Stomach (tissue), 9 donors: Measurements from ENCODE around the gene FRMD4B. TPM values are rescaled to one million over a fixed set of nuclear protein-coding genes. Genes with fewer than 3 reads are reported as not detected.

ENCODE experiments used
- DNase-seq, 2 donors: peaks; one replicate each; pipeline versions ENCODE4 v3.0.0 to v3.0.0-alpha.2; 2013 to 2019
- H3K27ac ChIP-seq, 5 donors: fragments of 200-600 bp in 4 of 5; sonication (generic) in 4 of 5; one replicate each; pipeline ENCODE4 v1.5.1; 2013 to 2019; ENCODE audit warnings: mild to moderate bottlenecking in 1 of 5, moderate library complexity in 1 of 5
- H3K27me3 ChIP-seq, 3 donors: fragments of 200-600 bp; sonication (generic); one replicate each; pipeline ENCODE4 v1.5.1; 2017 to 2019; ENCODE audit warnings: mixed run types in 1 of 3
- H3K36me3 ChIP-seq, 4 donors: fragments of 200-600 bp; sonication (generic); 1 replicate in 3 of 4; 2 replicates in 1 of 4; pipeline ENCODE4 v1.5.1; 2016 to 2019
- H3K4me1 ChIP-seq, 4 donors: fragments of 200-600 bp; sonication (generic); one replicate each; pipeline ENCODE4 v1.5.1; 2016 to 2019
- H3K4me3 ChIP-seq, 4 donors: fragments of 200-600 bp; sonication (generic) in 3 of 4; one replicate each; pipeline ENCODE4 v1.5.1; 2016 to 2019; ENCODE audit warnings: mild to moderate bottlenecking in 1 of 4
- H3K9me3 ChIP-seq, 4 donors: fragments of 200-600 bp; sonication (generic); one replicate each; pipeline ENCODE4 v1.5.1; 2016 to 2019
- CTCF ChIP-seq, 7 experiments: fragments of 450-650 bp in 4 of 7; fragments of 200-600 bp in 3 of 7; sonication (generic) in 3 of 7; IDR thresholded peaks; one replicate each; pipeline ENCODE4 v1.5.1; 2016 to 2019; ENCODE audit warnings: antibody characterized with exemption in 7 of 7, control low read depth in 2 of 7, mild to moderate bottlenecking in 1 of 7
- EP300 ChIP-seq: sonication (generic); formaldehyde crosslinking; IDR thresholded peaks from one replicate; pipeline ENCODE4 v1.6.1; 2017; ENCODE audit warnings: antibody characterized with exemption
- POLR2A ChIP-seq, 4 donors: fragments of 450-650 bp; IDR thresholded peaks; one replicate each; pipeline ENCODE4 v1.6.1; 2016; ENCODE audit warnings: antibody characterized with exemption in 4 of 4, control low read depth in 2 of 4, mild to moderate bottlenecking in 1 of 4, moderate library complexity in 1 of 4
- POLR2AphosphoS5 ChIP-seq, 3 donors: sonication (generic); formaldehyde crosslinking; IDR thresholded peaks; one replicate each; pipeline ENCODE4 v1.6.1; 2016; ENCODE audit warnings: antibody characterized with exemption in 3 of 3
- WGBS, 5 donors: extraction: QIAGEN DNeasy Blood & Tissue Kit in 3 of 5; methylation state at CpG; one replicate each; pipeline versions ENCODE4 v1.1.5 to v1.1.7; 2013 to 2018; 5-methylcytosine and 5-hydroxymethylcytosine counted together
- intact Hi-C: fragments of 100-400 bp; cut with DNase I; formaldehyde crosslinking; loops from one replicate; pipeline ENCODE4 v1.15.1; 2023; ENCODE audit warnings: low total_unique reads
- polyA plus RNA-seq, 3 donors: library from polyadenylated mRNA; stranded (reverse); fragments of 200-250 nt; gene quantifications; one replicate each; pipeline ENCODE4 v1.2.3, GENCODE V29; 2013
- total RNA-seq, 5 donors: library from RNA; depleted of rRNA; stranded (reverse); fragments of >200 nt; gene quantifications; one replicate each; pipeline versions ENCODE4 v1.1.0 to v1.2.3, GENCODE V29; 2014 to 2016
- donor health status: healthy with polysubstance abuse.
- donor health status: Bipolar disorder and iron deficiency.
- donor health status: healthy.

FRMD4B gene
- total and polyA plus RNA-seq, 8 donors, result 5.2 to 35.6 (median 21.0) TPM

DNA sequence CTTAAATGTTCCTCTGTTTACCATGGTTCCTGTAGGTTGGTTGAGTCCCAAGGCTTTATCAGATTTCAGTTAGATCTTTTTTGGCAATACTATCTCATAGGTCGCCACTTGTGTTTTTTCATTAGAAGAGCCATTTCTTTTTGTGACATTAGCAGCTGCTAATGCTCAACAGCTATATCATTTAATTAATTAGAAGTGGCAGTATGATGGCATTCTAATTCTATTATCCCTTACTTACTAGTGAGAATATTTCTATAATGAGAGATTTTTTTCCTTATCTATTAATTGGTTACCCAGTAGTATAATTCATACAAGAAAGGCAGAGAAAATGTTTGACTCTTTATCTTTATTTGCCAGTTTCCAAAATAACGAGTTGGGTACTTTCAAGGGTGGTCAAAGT, 25.2 kb downstream of the FRMD4B start:
- Histone ChIP-seq H3K27me3 (peaks cover 0 to 4% (median 0%) of the 10 kb centered on the region in 3 donors), H3K36me3 (no peaks in the 10 kb centered on the region), H3K9me3 (peaks cover 0 to 8% (median 3%) of the 10 kb centered on the region in 4 donors), H3K27ac (no peak overlapping the region), H3K4me1 (peaks cover 0 to 10% (median 0%) of the 10 kb centered on the region in 4 donors), H3K4me3 (no peak overlapping the region)
- TF ChIP-seq CTCF (IDR thresholded peaks at IDR 0.05), result no peak
- TF ChIP-seq EP300, result no peak
- TF ChIP-seq POLR2AphosphoS5 (IDR thresholded peaks at IDR 0.05), result no peak
- no peak for TF ChIP-seq POLR2A (IDR thresholded peaks at IDR 0.05)
- WGBS, 5 donors, result 33 to 65% (median 51%) methylated on average over 2 of the region's 2 CpGs
- no peak for DNase-seq
- intact Hi-C loops, result no loop called here

- no peak overlapping the region for H3K27ac ChIP-seq
- peaks cover 0 to 8% (median 3%) of the 10 kb centered on the region in 4 donors for H3K9me3 ChIP-seq
- H3K4me1 ChIP-seq, result peaks cover 0 to 10% (median 0%) of the 10 kb centered on the region in 4 donors
- TF ChIP-seq POLR2A (IDR thresholded peaks at IDR 0.05) (no peak), POLR2AphosphoS5 (IDR thresholded peaks at IDR 0.05) (no peak), CTCF (IDR thresholded peaks at IDR 0.05) (no peak), EP300 (no peak)
- intact Hi-C loops, result no loop called here
- no peak for DNase-seq
- H3K4me3 ChIP-seq, result no peak overlapping the region
- H3K27me3 ChIP-seq, result peaks cover 0 to 4% (median 0%) of the 10 kb centered on the region in 3 donors
- no peaks in the 10 kb centered on the region for H3K36me3 ChIP-seq
Measured at GRCh38 chr3:69359916-69360315, 26.0 kb downstream of the FRMD4B start.

- H3K27me3 ChIP-seq, result peaks cover 0 to 4% (median 0%) of the 10 kb centered on the region in 3 donors
- H3K36me3 ChIP-seq, result no peaks in the 10 kb centered on the region
- WGBS, 5 donors, result 73 to 90% (median 82%) methylated on average over 6 of the region's 6 CpGs
- H3K9me3 ChIP-seq, result peaks cover 0 to 8% (median 3%) of the 10 kb centered on the region in 4 donors
- peaks cover 0 to 10% (median 0%) of the 10 kb centered on the region in 4 donors for H3K4me1 ChIP-seq
- intact Hi-C loops, result no loop called here
- no peak overlapping the region for H3K4me3 ChIP-seq
- DNase-seq, result no peak
- TF ChIP-seq EP300, result no peak
- TF ChIP-seq POLR2AphosphoS5 (IDR thresholded peaks at IDR 0.05), result no peak
- TF ChIP-seq CTCF (IDR thresholded peaks at IDR 0.05), result no peak
- no peak for TF ChIP-seq POLR2A (IDR thresholded peaks at IDR 0.05)
- H3K27ac ChIP-seq, result no peak overlapping the region
Measured at GRCh38 chr3:69359339-69359893, 26.5 kb downstream of the FRMD4B start.

DNA sequence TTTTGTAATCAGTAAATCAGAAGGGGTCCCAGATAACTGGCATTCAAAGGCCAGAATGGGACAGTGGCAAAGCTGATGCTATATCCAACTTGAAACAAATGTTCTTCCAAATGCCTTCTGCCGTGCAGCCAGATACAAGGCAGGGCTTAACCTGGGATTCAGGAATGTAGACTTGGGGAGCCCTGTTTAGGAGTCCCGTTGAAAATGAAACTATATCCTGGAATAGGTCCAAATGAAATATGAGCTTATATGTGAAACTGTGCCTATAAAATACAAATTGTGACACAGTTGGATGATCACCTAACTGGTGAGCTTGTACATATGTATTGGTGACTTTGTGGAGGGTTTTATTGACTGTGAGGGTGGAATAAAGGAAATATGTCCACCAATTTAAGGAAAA, 28.7 kb downstream of the FRMD4B start:
- Histone ChIP-seq H3K27ac (no peak overlapping the region), H3K4me1 (peaks cover 0 to 10% (median 0%) of the 10 kb centered on the region in 4 donors), H3K27me3 (peaks cover 0 to 2% (median 0%) of the 10 kb centered on the region in 3 donors), H3K4me3 (no peak overlapping the region), H3K36me3 (no peaks in the 10 kb centered on the region), H3K9me3 (peaks cover 0 to 8% (median 3%) of the 10 kb centered on the region in 4 donors)
- TF ChIP-seq POLR2A (IDR thresholded peaks at IDR 0.05), result no peak
- no peak for TF ChIP-seq EP300
- no peak for TF ChIP-seq POLR2AphosphoS5 (IDR thresholded peaks at IDR 0.05)
- no peak for DNase-seq
- intact Hi-C loops, result no loop called here
- 16 to 37% (median 32%) methylated on average over 2 of the region's 2 CpGs for WGBS, 5 donors

- 84 to 93% (median 87%) methylated on average over 2 of the region's 2 CpGs for WGBS, 5 donors
- H3K36me3 ChIP-seq, result no peaks in the 10 kb centered on the region
- intact Hi-C loops, result no loop called here
- H3K27me3 ChIP-seq, result no peaks in the 10 kb centered on the region
- H3K9me3 ChIP-seq, result peaks cover 0 to 8% (median 3%) of the 10 kb centered on the region in 4 donors
- TF ChIP-seq CTCF (IDR thresholded peaks at IDR 0.05), result no peak
- no peak overlapping the region for H3K27ac ChIP-seq
- H3K4me1 ChIP-seq, result peaks cover 0 to 10% (median 0%) of the 10 kb centered on the region in 4 donors
- no peak for DNase-seq
- H3K4me3 ChIP-seq, result no peak overlapping the region
Measured at GRCh38 chr3:69354948-69355347, 30.9 kb downstream of the FRMD4B start.
